Renal pelvis (tissue), 4 donors: ENCODE results near the gene COPS7A. TPM values are rescaled to one million over a fixed set of nuclear protein-coding genes. Genes with fewer than 3 reads are reported as not detected.
A peak's percentile ranks its signal among the peaks of the same experiment; 100 is the strongest.

ENCODE experiments used
- DNase-seq: peaks from one replicate; pipeline ENCODE4 v3.0.0-alpha.2; 2013
- polyA plus RNA-seq, 3 donors: library from polyadenylated mRNA; unstranded; fragments of 120-200 nt; gene quantifications; one replicate each; pipeline ENCODE4 v1.2.1, GENCODE V29; 2013; ENCODE audit not compliant: insufficient read length in 3 of 3

Gene COPS7A
- polyA plus RNA-seq, 3 donors: 68.4 to 70.3 (median 69.4) TPM

GRCh38 chr12:6766651-6767349 lies 43.0 kb downstream of the COPS7A start:
- peak; percentile 81 for DNase-seq

DNA sequence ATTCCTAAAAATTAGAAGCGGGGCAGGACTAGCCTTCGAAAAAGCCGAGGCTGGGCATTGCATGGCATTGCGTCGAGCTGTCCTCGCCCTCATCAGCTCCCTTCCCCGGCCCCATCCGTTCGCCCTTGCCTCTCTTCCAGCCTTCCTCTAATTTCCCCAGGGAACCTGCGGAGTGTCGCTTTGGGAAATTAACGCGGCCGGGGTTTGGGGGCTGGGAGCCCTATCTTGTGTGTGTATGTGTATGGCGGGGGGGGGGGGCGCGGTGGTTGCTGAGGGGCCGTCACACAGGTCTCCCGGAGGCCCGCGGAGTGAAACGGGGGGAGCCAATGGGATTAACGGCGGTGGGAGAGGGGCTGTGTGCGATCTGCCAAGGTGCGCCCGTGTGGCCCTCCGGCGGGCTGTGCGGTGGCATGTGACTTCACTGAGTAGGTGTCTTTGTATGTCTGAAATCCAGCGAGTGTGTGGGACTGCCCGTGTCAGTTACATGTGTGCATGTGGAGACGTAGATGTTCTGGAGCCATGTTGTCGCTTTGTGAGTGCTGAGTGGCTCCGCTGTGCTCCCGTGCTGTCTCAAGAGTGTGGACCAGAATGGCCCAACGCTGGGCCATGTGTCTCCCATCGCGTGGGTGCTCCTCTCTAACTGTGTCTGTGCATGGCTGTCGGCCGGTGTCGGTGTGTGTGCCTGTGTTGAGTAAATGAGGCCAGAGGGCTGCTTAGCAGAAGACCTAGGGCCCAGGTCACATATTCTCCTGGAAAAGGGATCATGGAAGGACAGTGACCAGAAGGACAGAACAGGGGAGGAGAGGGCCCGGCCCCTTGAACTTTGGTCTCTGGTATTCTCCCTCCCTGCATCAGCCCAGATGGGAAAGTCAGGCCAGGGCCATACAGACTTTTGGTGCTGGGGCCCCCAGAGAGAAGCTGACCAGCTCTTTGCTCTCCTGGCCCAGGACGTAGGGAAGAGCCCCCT lies 43.8 kb downstream of the COPS7A start:
- no peak for DNase-seq

GRCh38 chr12:6768437-6768914 lies 44.6 kb downstream of the COPS7A start:
- DNase-seq: no peak

DNA sequence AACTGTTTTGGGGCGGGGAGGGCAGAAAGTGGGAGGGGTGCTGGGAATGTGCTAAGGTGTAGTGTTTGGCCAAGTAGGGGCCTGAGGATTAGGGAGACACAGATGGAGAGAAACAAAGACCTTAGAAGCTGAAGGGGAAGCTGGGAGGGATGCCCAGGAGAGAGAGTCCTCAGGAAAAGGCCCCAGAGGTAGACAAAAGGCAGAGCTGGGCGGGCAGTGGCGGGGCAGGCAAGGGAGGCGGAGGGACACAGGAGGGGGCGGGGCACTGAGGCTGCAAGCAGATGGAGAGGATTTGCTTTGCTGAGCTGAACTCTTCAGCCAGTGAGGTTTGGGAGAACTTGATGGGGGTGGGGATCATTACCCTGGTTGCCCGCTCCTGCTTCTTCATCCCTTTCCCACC lies 45.1 kb downstream of the COPS7A start:
- no peak for DNase-seq

GRCh38 chr12:6769666-6770065 lies 45.8 kb downstream of the COPS7A start:
- DNase-seq: no peak

DNA sequence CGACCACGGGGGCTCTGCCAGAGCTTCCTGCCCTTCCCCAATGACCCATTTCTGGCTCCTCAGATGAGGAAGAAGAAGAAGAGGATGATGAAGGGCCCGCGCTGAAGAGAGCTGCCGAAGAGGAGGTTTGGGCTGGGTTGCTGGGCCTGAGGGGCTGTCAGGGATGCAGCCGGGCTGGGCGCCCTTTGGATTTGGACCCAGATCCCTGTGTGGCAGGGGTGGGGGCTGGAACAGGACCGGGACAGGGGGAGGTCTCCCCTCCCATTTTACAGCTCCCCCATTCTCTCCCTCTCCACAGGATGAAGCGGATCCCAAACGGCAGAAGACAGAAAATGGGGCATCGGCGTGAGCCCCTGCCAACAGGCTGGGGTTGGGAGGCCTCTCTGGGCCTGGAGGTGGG lies 46.2 kb downstream of the COPS7A start:
- no peak for DNase-seq

DNA sequence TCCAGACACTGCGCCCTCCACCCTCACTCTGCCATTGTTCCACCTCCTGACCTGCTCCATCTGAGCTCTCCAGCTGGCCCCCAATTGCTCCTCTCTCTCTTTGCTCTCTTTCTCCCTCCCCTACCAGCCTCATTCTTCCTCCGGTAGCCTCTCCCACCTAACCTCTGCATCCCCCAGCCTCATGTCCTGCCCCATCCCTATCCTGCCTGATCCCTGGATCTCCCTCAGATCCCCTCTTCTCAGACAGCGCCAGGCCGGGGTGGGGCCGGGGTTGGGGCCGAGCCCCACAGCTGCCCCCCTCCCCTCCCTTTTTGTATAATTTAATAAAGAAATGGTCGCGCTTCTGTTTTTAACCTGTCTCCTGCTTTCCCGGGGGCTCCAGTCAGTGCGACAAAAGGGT lies 46.8 kb downstream of the COPS7A start:
- DNase-seq: no peak

DNA sequence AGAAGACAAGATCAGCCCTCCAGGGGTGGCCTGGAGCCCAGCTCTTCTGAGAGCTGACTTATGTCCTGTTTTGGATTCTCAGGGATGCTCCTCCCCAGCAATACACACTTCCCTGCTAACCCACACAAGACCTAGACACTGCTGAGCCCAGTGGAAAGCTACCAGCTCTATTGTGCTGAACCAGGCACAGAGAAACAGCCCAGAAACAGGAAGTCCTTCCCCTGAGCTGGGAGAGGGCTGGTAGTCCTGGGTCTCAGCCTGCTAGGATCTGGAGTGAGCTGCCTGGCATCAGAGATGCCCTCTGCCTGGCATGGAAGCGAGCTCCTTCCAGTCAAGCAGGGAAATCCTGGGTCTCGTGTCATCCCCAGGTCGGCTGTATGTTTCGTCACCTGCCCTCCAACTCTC lies 47.2 kb downstream of the COPS7A start:
- no peak for DNase-seq

- DNase-seq: no peak
Observed at GRCh38 chr12:6771509-6772330, 47.9 kb downstream of the COPS7A start.

- DNase-seq: no peak
Observed at GRCh38 chr12:6772331-6772695, 48.5 kb downstream of the COPS7A start, which contains the start of gene LAG3. LAG3 (plus strand) TSS chr12:6772520; CDS start chr12:6772853, 333 bp downstream.

- no peak for DNase-seq
Observed at GRCh38 chr12:6772726-6773589, 49.1 kb downstream of the COPS7A start.

- DNase-seq: no peak
Observed at GRCh38 chr12:6773590-6774351, 49.9 kb downstream of the COPS7A start.

DNA sequence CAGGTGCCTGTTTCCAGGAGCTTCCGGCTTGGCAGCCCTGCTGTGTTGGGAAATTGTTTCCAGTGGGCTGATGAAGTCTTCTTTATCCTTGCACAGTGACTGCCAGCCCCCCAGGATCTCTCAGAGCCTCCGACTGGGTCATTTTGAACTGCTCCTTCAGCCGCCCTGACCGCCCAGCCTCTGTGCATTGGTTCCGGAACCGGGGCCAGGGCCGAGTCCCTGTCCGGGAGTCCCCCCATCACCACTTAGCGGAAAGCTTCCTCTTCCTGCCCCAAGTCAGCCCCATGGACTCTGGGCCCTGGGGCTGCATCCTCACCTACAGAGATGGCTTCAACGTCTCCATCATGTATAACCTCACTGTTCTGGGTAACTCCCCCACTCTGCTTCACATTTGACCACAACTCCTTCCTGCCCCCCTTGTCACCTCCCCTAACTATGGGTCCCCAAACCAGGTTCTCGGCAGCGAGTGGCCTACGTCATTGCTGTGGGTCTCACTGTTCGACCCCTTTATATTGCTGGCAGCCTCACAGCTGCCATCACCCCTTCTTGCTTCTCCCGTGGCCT lies 50.7 kb downstream of the COPS7A start:
- no peak for DNase-seq

DNA sequence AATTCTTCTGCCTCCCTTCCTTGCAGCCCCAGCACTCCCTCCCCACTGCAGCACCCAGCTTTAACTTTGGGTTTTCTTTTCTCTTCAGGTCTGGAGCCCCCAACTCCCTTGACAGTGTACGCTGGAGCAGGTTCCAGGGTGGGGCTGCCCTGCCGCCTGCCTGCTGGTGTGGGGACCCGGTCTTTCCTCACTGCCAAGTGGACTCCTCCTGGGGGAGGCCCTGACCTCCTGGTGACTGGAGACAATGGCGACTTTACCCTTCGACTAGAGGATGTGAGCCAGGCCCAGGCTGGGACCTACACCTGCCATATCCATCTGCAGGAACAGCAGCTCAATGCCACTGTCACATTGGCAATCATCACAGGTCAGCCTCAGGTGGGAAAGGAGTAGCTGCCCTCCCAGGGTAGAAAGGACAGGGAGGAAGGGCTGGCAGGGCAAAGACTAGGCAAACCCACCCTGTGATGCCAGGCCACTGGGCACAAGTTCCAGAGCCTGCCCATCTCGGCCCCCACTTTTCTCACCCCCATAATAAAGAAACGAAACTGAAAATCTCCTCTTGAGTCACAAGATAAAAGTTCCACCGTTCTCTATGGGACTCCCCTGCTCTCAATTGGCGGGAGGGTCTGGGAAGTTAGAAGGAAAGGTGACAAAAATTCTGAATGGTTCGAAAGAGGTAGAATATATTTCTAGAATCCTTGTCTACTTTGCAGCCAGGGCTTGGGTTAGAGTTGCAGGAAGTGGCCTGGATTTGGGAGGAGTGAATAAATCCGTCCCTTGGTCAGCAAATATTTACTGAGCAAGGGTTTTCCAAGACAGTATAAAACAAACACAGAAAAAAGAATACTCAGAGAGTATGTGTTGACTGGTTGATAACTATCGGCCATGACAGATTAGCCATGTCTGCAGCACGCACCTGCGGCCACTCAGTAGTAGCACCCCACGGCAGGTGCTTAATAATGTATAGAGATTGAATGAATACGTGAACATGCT lies 51.6 kb downstream of the COPS7A start:
- no peak for DNase-seq

DNA sequence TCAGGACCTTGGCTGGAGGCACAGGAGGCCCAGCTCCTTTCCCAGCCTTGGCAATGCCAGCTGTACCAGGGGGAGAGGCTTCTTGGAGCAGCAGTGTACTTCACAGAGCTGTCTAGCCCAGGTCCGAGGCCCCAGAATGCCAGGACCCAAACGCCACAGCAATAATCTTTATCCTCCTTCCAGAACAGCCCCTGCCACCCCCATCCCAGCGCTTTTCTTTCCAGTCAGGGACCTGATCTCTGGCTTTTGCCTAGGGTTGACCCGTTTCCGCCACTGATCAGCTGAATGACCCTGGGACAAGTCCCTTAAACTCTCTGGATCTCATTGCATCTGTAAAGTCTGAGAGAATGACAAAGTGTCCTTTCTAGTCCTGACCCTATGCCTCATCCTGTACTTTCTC lies 53.5 kb downstream of the COPS7A start:
- DNase-seq: no peak

GRCh38 chr12:6778217-6778573 lies 54.3 kb downstream of the COPS7A start:
- no peak for DNase-seq

DNA sequence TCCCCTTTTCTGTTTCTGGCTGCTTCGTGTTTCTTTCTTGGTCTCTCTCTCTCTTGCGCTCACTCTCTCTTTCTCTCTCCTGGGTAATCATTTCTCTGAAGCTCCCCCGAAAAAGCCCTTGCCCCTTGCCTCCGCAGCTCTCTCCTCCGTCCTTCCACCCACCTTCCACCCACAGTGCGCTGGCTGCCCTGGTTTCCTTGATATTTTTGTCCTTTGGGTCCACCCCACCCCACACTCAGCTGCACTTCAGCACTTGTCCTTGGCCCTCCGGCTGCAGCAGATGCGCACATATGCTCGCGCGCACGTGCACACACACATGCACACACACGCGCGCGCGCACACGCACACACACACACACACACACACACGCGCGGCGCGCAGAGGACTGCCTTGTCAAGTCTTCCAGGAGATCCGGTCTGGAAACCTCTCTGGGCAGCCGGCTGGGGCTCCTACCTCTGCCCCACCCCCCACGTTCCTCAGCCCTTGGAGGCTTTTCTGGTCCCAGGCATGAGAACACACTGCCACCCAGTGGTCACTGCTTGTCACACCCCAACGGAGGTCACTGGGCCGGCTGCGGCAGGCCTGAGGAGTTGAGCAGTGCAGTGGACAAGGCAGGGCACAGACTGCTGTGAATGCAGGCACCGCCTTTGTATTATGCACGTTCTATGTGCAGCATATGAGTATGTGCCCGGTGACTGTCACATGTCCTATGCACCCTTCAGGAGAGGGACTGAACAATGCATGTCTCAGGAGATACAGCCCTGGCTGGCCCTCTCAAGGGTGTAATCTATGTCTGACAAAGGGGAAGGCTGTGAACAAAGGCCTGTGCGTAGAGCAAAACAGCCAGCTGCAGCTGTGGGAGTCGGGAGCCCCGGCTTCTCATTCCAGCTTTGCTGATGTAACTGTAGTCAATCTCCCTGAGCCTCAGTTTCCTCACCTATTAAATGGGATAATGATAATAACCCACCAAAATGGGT lies 55.0 kb downstream of the COPS7A start:
- peak; percentile 95 for DNase-seq
